ENCODE measurements around the gene TPRX1. TPM values are rescaled to one million over a fixed set of nuclear protein-coding genes. Genes with fewer than 3 reads are reported as not detected.
"Not testable (repeated sequence)": the region's sequence is repeated elsewhere in the genome, so short reads cannot be mapped to it uniquely, and the experiment has no call there.

Gene TPRX1
- total and polyA plus RNA-seq, 8 donors: not detected

GRCh38 chr19:47813995-47814328, 9.6 kb upstream of the TPRX1 start:
- FAIRE-seq (no peak), ATAC-seq (no peak), DNase-seq (no peak)
- Histone ChIP-seq H3K9me3 (no peaks in the 10 kb centered on the region), H3K27me3 (no peaks in the 10 kb centered on the region), H3K27ac (no peak overlapping the region), H3K4me3 (no peak overlapping the region), H3K36me3 (no peaks in the 10 kb centered on the region), H3K4me1 (no peaks in the 10 kb centered on the region)
- no peak for TF ChIP-seq CTCF (IDR thresholded peaks at IDR 0.05)
- intact Hi-C loops (cut with DNase I): no loop called here
- WGBS, 2 donors: 45 to 54% methylated on average over 7 of the region's 7 CpGs

GRCh38 chr19:47813304-47813994, 9.1 kb upstream of the TPRX1 start:
- no peaks in the 10 kb centered on the region for H3K27me3 ChIP-seq
- DNase-seq: peak; percentile 37 to 94 (median 70)
- no peak overlapping the region for H3K4me3 ChIP-seq
- ATAC-seq: peak; percentile 55 to 93 (median 80)
- no peak overlapping the region for H3K27ac ChIP-seq
- no peaks in the 10 kb centered on the region for H3K9me3 ChIP-seq
- H3K36me3 ChIP-seq: no peaks in the 10 kb centered on the region
- peak; percentile 35 to 52 (median 47) for TF ChIP-seq CTCF (IDR thresholded peaks at IDR 0.05)
- intact Hi-C loops (cut with DNase I): no loop called here
- no peaks in the 10 kb centered on the region for H3K4me1 ChIP-seq
- 21 to 22% methylated on average over 17 of the region's 17 CpGs for WGBS, 2 donors
- no peak for FAIRE-seq

GRCh38 chr19:47806435-47806834, 2.1 kb upstream of the TPRX1 start:
- no peak for TF ChIP-seq CTCF (IDR thresholded peaks at IDR 0.05)
- Histone ChIP-seq H3K4me3 (no peak overlapping the region), H3K36me3 (no peaks in the 10 kb centered on the region), H3K4me1 (no peaks in the 10 kb centered on the region), H3K9me3 (no peaks in the 10 kb centered on the region), H3K27ac (no peak overlapping the region), H3K27me3 (no peaks in the 10 kb centered on the region)
- no peak for DNase-seq
- WGBS, 2 donors: 75 to 85% methylated on average over 6 of the region's 6 CpGs
- ATAC-seq: no peak
- intact Hi-C loops (cut with DNase I): no loop called here
- FAIRE-seq: no peak

GRCh38 chr19:47805313-47805712, 962 bp upstream of the TPRX1 start:
- Histone ChIP-seq H3K9me3 (no peaks in the 10 kb centered on the region), H3K27me3 (no peaks in the 10 kb centered on the region), H3K4me3 (no peak overlapping the region), H3K4me1 (no peaks in the 10 kb centered on the region), H3K36me3 (no peaks in the 10 kb centered on the region), H3K27ac (no peak overlapping the region)
- no peak for TF ChIP-seq CTCF (IDR thresholded peaks at IDR 0.05)
- ATAC-seq (no peak), DNase-seq (no peak), FAIRE-seq (no peak)
- 57% methylated on average over 10 of the region's 10 CpGs for WGBS, 2 donors
- intact Hi-C loops (cut with DNase I): no loop called here

- H3K27me3 ChIP-seq; ATAC-seq; DNase-seq; FAIRE-seq; H3K9me3 ChIP-seq; intact Hi-C loops (cut with DNase I); H3K27ac ChIP-seq; H3K36me3 ChIP-seq; H3K4me1 ChIP-seq; H3K4me3 ChIP-seq: not testable (repeated sequence)
- 81 to 87% methylated on average over 4 to 11 of the region's 12 CpGs for WGBS, 2 donors
Observed at GRCh38 chr19:47803671-47804070, 680 bp downstream of the TPRX1 start.

- DNase-seq; H3K36me3 ChIP-seq; H3K27me3 ChIP-seq; H3K4me3 ChIP-seq; intact Hi-C loops (cut with DNase I); ATAC-seq; H3K9me3 ChIP-seq; H3K27ac ChIP-seq; H3K4me1 ChIP-seq; FAIRE-seq: not testable (repeated sequence)
- 69 to 71% methylated on average over 13 to 21 of the region's 21 CpGs for WGBS, 2 donors
Observed at GRCh38 chr19:47803148-47803547, 1.2 kb downstream of the TPRX1 start.

All from pancreas (tissue), 10 donors.